OCI-LY7 (cell line): Measurements from ENCODE around the gene RETREG2. TPM values are rescaled to one million over a fixed set of nuclear protein-coding genes. Genes with fewer than 3 reads are reported as not detected.

Source experiments
- BruUV-seq: library from RNA; stranded (reverse); fragments of 400-500 nt; replicated peaks from 2 replicates; lab custom pipeline; 2021; lab: Mats Ljungman, UMichigan
- CTCF ChIA-PET: fragments of 300-600 bp; sonication (Branson Sonifier 250); formaldehyde crosslinking; loops from one replicate; lab custom pipeline; 2022; ENCODE audit warnings: antibody characterized with exemption; ENCODE audit not compliant: unreplicated experiment; lab: Charles Lee
- POLR2A ChIA-PET: fragments of 300-600 bp; sonication (Branson Sonifier 250); formaldehyde crosslinking; loops from one replicate; lab custom pipeline; 2022; ENCODE audit warnings: antibody characterized with exemption; lab: Charles Lee
- DNase-seq: peaks from one replicate; pipeline ENCODE4 v3.0.0-alpha.2; 2015; ENCODE audit warnings: low spot score
- H2AFZ ChIP-seq: fragments of 200-600 bp; sonication (generic), shearing (Covaris generic); 2 replicates; pipeline ENCODE4 v1.6.1; 2014; ENCODE audit warnings: mild to moderate bottlenecking, antibody characterized with exemption, low read length, moderate library complexity
- H3K27ac ChIP-seq: fragments of 200-600 bp; sonication (generic); 2 replicates; pipeline ENCODE4 v1.5.1; 2014; ENCODE audit warnings: mixed run types, low read depth, mild to moderate bottlenecking, moderate library complexity, low read length, inconsistent platforms; ENCODE audit not compliant: poor library complexity, severe bottlenecking
- H3K36me3 ChIP-seq: fragments of 200-600 bp; sonication (generic); 2 replicates; pipeline ENCODE4 v1.6.1; 2014; ENCODE audit warnings: mild to moderate bottlenecking, antibody characterized with exemption, low read length, moderate library complexity, mixed read lengths; ENCODE audit not compliant: insufficient read depth
- H3K4me1 ChIP-seq: fragments of 200-600 bp; sonication (generic); 2 replicates; pipeline ENCODE4 v1.5.1; 2014; ENCODE audit warnings: mild to moderate bottlenecking, low read length; ENCODE audit not compliant: insufficient read depth, poor library complexity, severe bottlenecking
- H3K4me2 ChIP-seq: fragments of 200-600 bp; sonication (generic); 2 replicates; pipeline ENCODE4 v1.6.1; 2014; ENCODE audit warnings: mild to moderate bottlenecking, low read length
- H3K4me3 ChIP-seq: fragments of 200-600 bp; sonication (generic); 2 replicates; pipeline ENCODE4 v1.5.1; 2014; ENCODE audit warnings: mild to moderate bottlenecking, low read depth, low read length; ENCODE audit not compliant: poor library complexity, severe bottlenecking
- H3K79me2 ChIP-seq: fragments of 200-600 bp; sonication (generic); 2 replicates; pipeline ENCODE4 v1.6.1; 2016; ENCODE audit warnings: low read depth, mild to moderate bottlenecking, low read length, moderate library complexity, mixed read lengths; ENCODE audit not compliant: insufficient read depth
- H3K9me2 ChIP-seq: fragments of 200-600 bp; sonication (generic); 2 replicates; pipeline ENCODE4 v1.6.1; 2016; ENCODE audit warnings: mild to moderate bottlenecking, low read length, mixed read lengths; ENCODE audit not compliant: insufficient read depth
- H3K9me3 ChIP-seq: fragments of 200-600 bp; sonication (generic); 2 replicates; pipeline ENCODE4 v1.6.1; 2014; ENCODE audit warnings: mild to moderate bottlenecking, mixed run types, low read length, mixed read lengths
- H4K20me1 ChIP-seq: fragments of 200-600 bp; sonication (generic); 2 replicates; pipeline ENCODE4 v1.6.1; 2014; ENCODE audit warnings: mild to moderate bottlenecking, antibody characterized with exemption, low read length, moderate library complexity, mixed read lengths; ENCODE audit not compliant: insufficient read depth
- EZH2phosphoT487 ChIP-seq: fragments of 200-600 bp; sonication (generic); IDR thresholded peaks from 2 replicates; pipeline ENCODE4 v1.6.1; 2018; ENCODE audit warnings: low read depth, borderline replicate concordance, mild to moderate bottlenecking, mixed run types, antibody characterized with exemption, low read length, moderate library complexity, mixed read lengths
- intact Hi-C: fragments of 100-400 bp; cut with micrococcal nuclease; formaldehyde crosslinking; loops from one replicate; pipeline ENCODE4 v1.10.0; 2022; ENCODE audit not compliant: unreplicated experiment
- total RNA-seq, 2 experiments: library from RNA; depleted of rRNA in 1 of 2; stranded (reverse); fragments of >200 nt in 1 of 2; shearing (Covaris generic) in 1 of 2; gene quantifications; 2 replicates each; pipeline ENCODE4 v1.2.3, GENCODE V29; 2014 to 2022
- TF ChIP-seq, protein P1 (sequence below): fragments of 200-600 bp; sonication (generic); conservative IDR thresholded peaks from 2 replicates; pipeline ENCODE4 v1.5.1; 2014; ENCODE audit warnings: mild to moderate bottlenecking, antibody characterized with exemption, low read length, moderate library complexity, mixed read lengths

RETREG2 gene
- total RNA-seq, 2 experiments from 2014 or later: 59.1 to 74.6 TPM

DNA sequence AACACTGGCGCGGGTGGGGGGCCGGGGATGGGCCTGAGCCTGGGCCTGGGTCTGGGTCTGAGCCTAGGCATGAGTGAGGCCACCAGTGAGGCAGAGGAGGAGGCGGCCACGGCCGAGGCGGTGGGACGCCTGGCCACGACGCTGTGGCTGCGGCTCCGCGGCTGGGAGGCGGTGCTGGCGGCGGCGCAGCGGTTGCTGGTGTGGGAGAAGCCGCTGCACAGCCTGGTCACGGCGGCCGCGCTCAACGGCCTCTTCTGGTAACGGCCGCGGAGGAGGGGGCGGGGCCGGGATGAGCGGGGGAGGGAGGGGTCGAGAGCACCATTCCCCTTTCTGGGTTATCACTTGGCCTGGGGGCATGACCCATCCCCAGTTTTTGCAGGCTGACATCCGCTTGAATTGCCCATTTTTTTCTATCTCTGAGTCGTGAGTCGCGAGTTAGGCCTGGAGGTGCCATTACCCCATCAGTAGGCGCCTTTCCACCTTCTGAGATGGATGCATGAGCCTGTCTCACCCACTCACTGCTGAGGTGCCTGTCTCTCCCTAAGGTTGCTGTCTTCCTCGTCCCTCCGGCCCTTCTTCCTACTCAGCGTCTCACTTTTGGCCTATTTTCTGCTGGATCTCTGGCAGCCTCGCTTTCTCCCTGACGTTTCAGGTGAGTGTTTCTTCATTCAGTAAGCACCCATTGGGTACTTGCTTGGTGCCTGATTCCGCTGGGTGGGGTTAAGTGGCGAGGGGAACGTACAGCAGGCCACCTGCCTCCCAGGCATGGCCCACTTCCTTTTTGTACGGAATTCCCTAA is 501 bp downstream of the RETREG2 start:
- POLR2A ChIA-PET: interaction anchor here (1.5 kb wide), 2 partner anchors 27 to 99 kb away, joined by 3 to 7 read pairs; partner anchors contain the start of gene ZFAND2B
- peak; percentile 53 for DNase-seq
- peaks cover 26% of the 10 kb centered on the region; the same call in 1 of the 2 replicates for H3K79me2 ChIP-seq

DNA sequence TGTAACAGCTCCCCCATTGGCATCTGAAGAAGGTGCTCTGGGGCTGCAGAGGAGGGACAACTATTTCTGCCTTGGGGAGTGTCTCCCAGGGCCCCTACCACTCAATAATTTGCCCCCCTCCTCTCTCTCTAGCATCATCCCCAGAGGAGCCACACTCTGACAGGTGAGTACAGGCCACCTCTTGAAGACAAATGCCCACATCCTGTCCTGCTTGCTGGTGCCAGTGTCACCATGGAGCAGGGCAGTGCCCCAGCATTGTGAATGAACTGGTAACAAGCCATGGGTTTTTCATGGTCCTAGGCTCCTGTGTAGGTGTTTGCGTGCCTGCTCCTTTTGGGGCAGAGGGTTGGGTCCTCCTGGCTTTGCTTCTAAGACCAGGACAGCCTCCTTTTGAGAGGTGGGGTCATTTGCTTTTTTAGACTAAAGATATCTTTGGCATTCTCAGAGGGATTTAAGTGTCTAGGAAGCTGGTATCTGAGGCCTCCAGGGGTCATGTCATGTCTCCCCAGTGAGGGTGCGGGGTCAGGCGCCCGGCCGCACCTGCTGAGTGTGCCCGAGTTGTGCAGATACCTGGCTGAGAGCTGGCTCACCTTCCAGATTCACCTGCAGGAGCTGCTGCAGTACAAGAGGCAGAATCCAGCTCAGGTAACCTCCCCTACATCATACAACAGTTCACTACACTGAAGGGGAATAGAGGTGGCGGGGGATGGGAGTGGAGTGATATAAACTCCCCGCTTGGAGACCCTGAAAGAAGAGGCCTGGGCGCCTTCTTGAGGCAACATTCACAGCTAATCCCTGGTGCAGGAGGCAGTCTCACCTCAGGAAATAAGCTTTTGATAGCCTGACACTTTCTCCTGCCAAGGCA is 1.8 kb downstream of the RETREG2 start:
- Histone ChIP-seq H3K4me1 (peaks cover 18% of the 10 kb centered on the region), H3K79me2 (peaks cover 26% of the 10 kb centered on the region; the same call in 1 of the 2 replicates), H4K20me1 (0 out of 2 replicates have a peak, but pooled peaks cover 10% of the 10 kb centered on the region), H3K9me3 (no peaks in the 10 kb centered on the region), H3K4me2 (peak overlapping the region; percentile 95), H2AFZ (no peak overlapping the region), H3K27ac (no peak overlapping the region), H3K9me2 (no peaks in the 10 kb centered on the region), H3K4me3 (peak overlapping the region; percentile 88), H3K36me3 (peaks cover 64% of the 10 kb centered on the region)
- intact Hi-C loops: loop anchor here (5.0 kb wide), 2 partner anchors 207 to 362 kb away; partner anchors contain the start of genes CHPF, DNPEP and TMEM198
- CTCF ChIA-PET: no interaction called here
- BruUV-seq: no TSS peak
- POLR2A ChIA-PET: interaction anchor here (1.0 to 1.5 kb wide), 3 partner anchors 26 to 97 kb away, joined by 3 to 7 read pairs (median 3); partner anchors contain the start of gene ZFAND2B
- no peak for DNase-seq
- TF ChIP-seq EZH2phosphoT487: no peak
- TF ChIP-seq, protein P1, sequence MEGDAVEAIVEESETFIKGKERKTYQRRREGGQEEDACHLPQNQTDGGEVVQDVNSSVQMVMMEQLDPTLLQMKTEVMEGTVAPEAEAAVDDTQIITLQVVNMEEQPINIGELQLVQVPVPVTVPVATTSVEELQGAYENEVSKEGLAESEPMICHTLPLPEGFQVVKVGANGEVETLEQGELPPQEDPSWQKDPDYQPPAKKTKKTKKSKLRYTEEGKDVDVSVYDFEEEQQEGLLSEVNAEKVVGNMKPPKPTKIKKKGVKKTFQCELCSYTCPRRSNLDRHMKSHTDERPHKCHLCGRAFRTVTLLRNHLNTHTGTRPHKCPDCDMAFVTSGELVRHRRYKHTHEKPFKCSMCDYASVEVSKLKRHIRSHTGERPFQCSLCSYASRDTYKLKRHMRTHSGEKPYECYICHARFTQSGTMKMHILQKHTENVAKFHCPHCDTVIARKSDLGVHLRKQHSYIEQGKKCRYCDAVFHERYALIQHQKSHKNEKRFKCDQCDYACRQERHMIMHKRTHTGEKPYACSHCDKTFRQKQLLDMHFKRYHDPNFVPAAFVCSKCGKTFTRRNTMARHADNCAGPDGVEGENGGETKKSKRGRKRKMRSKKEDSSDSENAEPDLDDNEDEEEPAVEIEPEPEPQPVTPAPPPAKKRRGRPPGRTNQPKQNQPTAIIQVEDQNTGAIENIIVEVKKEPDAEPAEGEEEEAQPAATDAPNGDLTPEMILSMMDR: no peak

More for the DNA sequence above, 501 bp downstream of the RETREG2 start:
- no TSS peak for BruUV-seq
- Histone ChIP-seq H2AFZ (0 out of 2 replicates have a peak overlapping the region, but pooled peaks have one; percentile 39), H3K4me3 (peak overlapping the region; percentile 88), H3K4me1 (peaks cover 18% of the 10 kb centered on the region), H3K4me2 (peak overlapping the region; percentile 95), H3K9me3 (no peaks in the 10 kb centered on the region), H4K20me1 (0 out of 2 replicates have a peak, but pooled peaks cover 10% of the 10 kb centered on the region), H3K36me3 (peaks cover 64% of the 10 kb centered on the region), H3K27ac (peak overlapping the region; percentile 92), H3K9me2 (no peaks in the 10 kb centered on the region)
- intact Hi-C loops: loop anchor here (1.0 to 5.0 kb wide), 4 partner anchors 51 to 364 kb away; partner anchors contain the start of genes ANKZF1, ATG9A, CHPF and DNPEP
- no peak for TF ChIP-seq EZH2phosphoT487
- TF ChIP-seq, protein P1: no peak
- CTCF ChIA-PET: no interaction called here
